ENCODE results near the gene CHAF1B. TPM values are rescaled to one million over a fixed set of nuclear protein-coding genes. Genes with fewer than 3 reads are reported as not detected.

The CHAF1B gene
- total and polyA plus RNA-seq, 9 of the 15 experiments (the other 6 are each of a cell fraction or from before 2014, with no cell fraction given): 7.5 to 36.8 (median 21.0) TPM

DNA sequence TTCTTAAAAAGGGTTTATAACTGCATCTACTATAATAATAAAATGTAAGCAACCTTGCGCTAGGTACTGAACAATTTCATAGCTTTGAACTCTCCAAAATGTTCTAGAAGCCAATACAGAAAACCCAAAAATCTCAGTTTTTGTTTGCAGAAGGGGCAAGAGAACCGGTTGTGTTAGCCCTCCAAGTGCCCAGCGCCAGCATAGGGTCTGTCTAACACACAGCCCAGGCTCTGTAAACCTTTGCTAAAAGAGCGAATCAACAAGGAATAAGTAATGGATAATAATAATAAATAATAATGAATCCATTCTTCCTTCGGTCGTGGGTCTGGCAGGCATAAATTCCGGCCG lies 333 bp upstream of the CHAF1B start:
- ChIA-PET POLR2A (interaction anchor here (0.5 to 1.4 kb wide), 3 partner anchors 19 to 248 kb away, joined by 3 to 5 read pairs (median 3); no protein-coding TSS in a partner anchor), CTCF (ENCODE audit: low intra/inter-chr PET ratio) (no interaction called here)
- no TSS peak for BruUV-seq (replicated peaks)
- Histone ChIP-seq H3K4me2 (ENCODE audit: insufficient read depth, low read length) (peak overlapping the region; percentile 93), H3K9me1 (ENCODE audit: control insufficient read depth, insufficient read depth, low read length) (peaks cover 2% of the 10 kb centered on the region), H3K27me3 (ENCODE audit: control insufficient read depth in 2 of 2, insufficient read depth in 2 of 2, low read length in 2 of 2) (no peaks in the 10 kb centered on the region), H3K79me2 (ENCODE audit: control insufficient read depth, insufficient read depth, low read length) (peaks cover 19% of the 10 kb centered on the region), H3K27ac (ENCODE audit: extremely low read depth, low read depth, low read length) (no peak overlapping the region), H3K36me3 (ENCODE audit: control insufficient read depth, insufficient read depth, low read length) (peaks cover 32% of the 10 kb centered on the region; the same call in 2 of the 3 replicates), H4K20me1 (replicated peaks; ENCODE audit: control insufficient read depth, insufficient read depth, low read length) (0 out of 2 replicates have a peak, but pooled peaks cover 3% of the 10 kb centered on the region), H2AFZ (ENCODE audit: low read depth, low read length) (peak overlapping the region; percentile 79), H3K9me3 (replicated peaks; ENCODE audit: control insufficient read depth, insufficient read depth, low read depth, low read length) (no peaks in the 10 kb centered on the region), H3K4me1 (replicated peaks in 1 of 2; ENCODE audit: control insufficient read depth in 2 of 2, insufficient read depth in 2 of 2, low read length in 2 of 2) (peaks cover 9 to 21% of the 10 kb centered on the region in 2 experiments; a peak in 4 of 5 replicates), H3K9ac (ENCODE audit: insufficient read depth in 1 of 2, low read depth in 2 of 2, low read length in 2 of 2) (peak overlapping the region; percentile 83 to 96; a peak in 3 of 4 replicates), H3K4me3 (peak overlapping the region; percentile 95)
- peak in 1 of 4 experiments; percentile 30 for DNase-seq (ENCODE audit: extremely low read depth in 1 of 4, low spot score in 3 of 4)
- in situ Hi-C loops (cut with MboI): no loop called here
- intact Hi-C loops (cut with micrococcal nuclease): loop anchor here (5.0 kb wide), 2 partner anchors 243 to 258 kb away; no protein-coding TSS in a partner anchor
- peak; percentile 22 for ATAC-seq
- FAIRE-seq: no peak
- WGBS (ENCODE audit: insufficient coverage, low coverage, missing lambda C conversion rate): 28% methylated on average over 8 of the region's 8 CpGs
- TF ChIP-seq ETV6 (IDR thresholded peaks at IDR 0.05; ENCODE audit: borderline replicate concordance in 1 of 2, low read depth in 2 of 2, low read length in 1 of 2) (no peak), ETV6 (CRISPR knock-in tag; IDR thresholded peaks at IDR 0.05; ENCODE audit: borderline replicate concordance) (no peak), DACH1 (IDR thresholded peaks at IDR 0.05; ENCODE audit: partially characterized antibody) (no peak), MED1 (CRISPR knock-in tag; IDR thresholded peaks at IDR 0.05; ENCODE audit: borderline replicate concordance) (no peak), RFX5 (IDR thresholded peaks at IDR 0.05; ENCODE audit: low read depth, low read length) (no peak), KLF1 (tag; IDR thresholded peaks at IDR 0.05) (no peak), RHOXF2B (CRISPR knock-in tag; conservative IDR thresholded peaks at IDR 0.05) (no peak), MCM2 (IDR thresholded peaks at IDR 0.05; ENCODE audit: low read depth) (no peak), NCOA1 (IDR thresholded peaks at IDR 0.05; ENCODE audit: low read depth) (no peak)
- TF ChIP-seq, protein P1, sequence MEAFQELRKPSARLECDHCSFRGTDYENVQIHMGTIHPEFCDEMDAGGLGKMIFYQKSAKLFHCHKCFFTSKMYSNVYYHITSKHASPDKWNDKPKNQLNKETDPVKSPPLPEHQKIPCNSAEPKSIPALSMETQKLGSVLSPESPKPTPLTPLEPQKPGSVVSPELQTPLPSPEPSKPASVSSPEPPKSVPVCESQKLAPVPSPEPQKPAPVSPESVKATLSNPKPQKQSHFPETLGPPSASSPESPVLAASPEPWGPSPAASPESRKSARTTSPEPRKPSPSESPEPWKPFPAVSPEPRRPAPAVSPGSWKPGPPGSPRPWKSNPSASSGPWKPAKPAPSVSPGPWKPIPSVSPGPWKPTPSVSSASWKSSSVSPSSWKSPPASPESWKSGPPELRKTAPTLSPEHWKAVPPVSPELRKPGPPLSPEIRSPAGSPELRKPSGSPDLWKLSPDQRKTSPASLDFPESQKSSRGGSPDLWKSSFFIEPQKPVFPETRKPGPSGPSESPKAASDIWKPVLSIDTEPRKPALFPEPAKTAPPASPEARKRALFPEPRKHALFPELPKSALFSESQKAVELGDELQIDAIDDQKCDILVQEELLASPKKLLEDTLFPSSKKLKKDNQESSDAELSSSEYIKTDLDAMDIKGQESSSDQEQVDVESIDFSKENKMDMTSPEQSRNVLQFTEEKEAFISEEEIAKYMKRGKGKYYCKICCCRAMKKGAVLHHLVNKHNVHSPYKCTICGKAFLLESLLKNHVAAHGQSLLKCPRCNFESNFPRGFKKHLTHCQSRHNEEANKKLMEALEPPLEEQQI (IDR thresholded peaks at IDR 0.05): no peak
- TF ChIP-seq, protein P2, sequence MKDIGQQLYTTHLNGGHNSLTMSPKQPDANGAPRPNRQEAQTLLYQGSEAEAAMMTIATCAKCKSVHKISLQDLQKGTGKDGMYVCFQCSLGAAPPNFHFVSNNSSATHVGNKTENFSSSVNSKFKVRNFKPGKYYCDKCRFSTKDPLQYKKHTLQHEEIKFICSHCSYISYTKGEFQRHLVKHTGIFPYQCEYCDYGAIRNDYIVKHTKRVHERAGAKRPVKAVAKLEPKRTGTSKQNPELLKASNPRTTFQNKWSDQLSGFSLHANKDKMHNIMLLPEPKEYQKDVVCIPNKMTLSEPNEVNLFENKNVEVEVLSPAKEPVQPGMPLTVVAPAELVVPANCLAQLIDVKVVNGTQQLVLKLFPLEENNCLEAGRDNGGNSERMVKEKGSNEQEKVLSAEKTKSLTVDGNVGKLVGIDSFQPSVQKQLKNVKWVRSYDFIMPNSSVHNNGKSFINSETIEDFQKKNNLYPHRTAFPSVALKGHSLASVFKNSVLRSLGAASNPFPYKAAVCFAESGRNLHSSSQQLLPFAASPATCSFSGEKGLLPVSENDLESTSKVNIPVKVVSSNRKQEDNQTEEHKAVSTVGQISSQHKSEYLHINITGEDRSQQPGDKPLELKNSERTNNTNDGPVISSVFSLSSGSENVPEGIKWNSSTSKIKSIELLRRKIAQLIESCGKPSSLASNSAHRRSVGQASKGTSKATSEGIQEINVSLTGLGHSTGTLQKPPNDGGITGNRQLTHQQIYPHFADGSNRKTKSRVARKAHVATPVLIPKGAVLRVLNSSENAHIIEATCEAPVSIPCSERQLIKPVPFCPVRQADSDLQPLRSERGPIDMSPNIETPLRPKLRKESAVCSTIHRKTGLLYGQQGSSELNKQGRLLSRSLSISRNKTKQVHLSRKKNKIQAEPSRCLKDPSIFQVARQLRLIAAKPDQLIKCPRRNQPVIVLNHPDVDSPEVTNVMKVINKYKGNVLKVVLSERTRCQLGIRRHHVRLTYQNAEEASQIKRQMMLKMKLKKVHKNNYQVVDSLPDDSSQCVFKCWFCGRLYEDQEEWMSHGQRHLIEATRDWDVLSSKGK (CRISPR knock-in tag; IDR thresholded peaks at IDR 0.05): no peak
- TF ChIP-seq, protein P3, sequence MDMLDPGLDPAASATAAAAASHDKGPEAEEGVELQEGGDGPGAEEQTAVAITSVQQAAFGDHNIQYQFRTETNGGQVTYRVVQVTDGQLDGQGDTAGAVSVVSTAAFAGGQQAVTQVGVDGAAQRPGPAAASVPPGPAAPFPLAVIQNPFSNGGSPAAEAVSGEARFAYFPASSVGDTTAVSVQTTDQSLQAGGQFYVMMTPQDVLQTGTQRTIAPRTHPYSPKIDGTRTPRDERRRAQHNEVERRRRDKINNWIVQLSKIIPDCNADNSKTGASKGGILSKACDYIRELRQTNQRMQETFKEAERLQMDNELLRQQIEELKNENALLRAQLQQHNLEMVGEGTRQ (CRISPR knock-in tag; IDR thresholded peaks at IDR 0.05): no peak
- TF ChIP-seq, protein P4, sequence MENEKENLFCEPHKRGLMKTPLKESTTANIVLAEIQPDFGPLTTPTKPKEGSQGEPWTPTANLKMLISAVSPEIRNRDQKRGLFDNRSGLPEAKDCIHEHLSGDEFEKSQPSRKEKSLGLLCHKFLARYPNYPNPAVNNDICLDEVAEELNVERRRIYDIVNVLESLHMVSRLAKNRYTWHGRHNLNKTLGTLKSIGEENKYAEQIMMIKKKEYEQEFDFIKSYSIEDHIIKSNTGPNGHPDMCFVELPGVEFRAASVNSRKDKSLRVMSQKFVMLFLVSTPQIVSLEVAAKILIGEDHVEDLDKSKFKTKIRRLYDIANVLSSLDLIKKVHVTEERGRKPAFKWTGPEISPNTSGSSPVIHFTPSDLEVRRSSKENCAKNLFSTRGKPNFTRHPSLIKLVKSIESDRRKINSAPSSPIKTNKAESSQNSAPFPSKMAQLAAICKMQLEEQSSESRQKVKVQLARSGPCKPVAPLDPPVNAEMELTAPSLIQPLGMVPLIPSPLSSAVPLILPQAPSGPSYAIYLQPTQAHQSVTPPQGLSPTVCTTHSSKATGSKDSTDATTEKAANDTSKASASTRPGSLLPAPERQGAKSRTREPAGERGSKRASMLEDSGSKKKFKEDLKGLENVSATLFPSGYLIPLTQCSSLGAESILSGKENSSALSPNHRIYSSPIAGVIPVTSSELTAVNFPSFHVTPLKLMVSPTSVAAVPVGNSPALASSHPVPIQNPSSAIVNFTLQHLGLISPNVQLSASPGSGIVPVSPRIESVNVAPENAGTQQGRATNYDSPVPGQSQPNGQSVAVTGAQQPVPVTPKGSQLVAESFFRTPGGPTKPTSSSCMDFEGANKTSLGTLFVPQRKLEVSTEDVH (IDR thresholded peaks at IDR 0.05; ENCODE audit: low read depth, partially characterized antibody): no peak
